PFSK-1 (cell line): ENCODE measurements around the gene LENEP.
A peak's percentile ranks its signal among the peaks of the same experiment; 100 is the strongest.

Experiments used
- FOXP2 ChIP-seq: optimal IDR thresholded peaks from 2 replicates; pipeline ENCODE3; 2011; ENCODE audit warnings: borderline replicate concordance, control low read depth, inconsistent platforms; ENCODE audit not compliant: insufficient read depth; ENCODE audit errors: extremely low read length, extremely low read depth
- POLR2AphosphoS5 ChIP-seq: IDR thresholded peaks from 2 replicates; pipeline ENCODE4 v1.6.1; 2012; ENCODE audit warnings: low read depth, mild to moderate bottlenecking, control low read depth, low read length, moderate library complexity
- SIN3A ChIP-seq: IDR thresholded peaks from 2 replicates; pipeline ENCODE4 v1.6.1; 2012; ENCODE audit warnings: mild to moderate bottlenecking, low read length, moderate library complexity, borderline replicate concordance; ENCODE audit not compliant: insufficient read depth
- TAF1 ChIP-seq: IDR thresholded peaks from 2 replicates; pipeline ENCODE4 v1.6.1; 2012; ENCODE audit warnings: low read length, control low read depth, borderline replicate concordance; ENCODE audit not compliant: insufficient read depth
- TF ChIP-seq, protein P1 (sequence below), 2 experiments: IDR thresholded peaks; 2 replicates each; pipeline versions ENCODE4 v1.6.1 to v1.8.0; 2011 to 2012; ENCODE audit warnings: low read depth in 2 of 2, low read length in 2 of 2, control low read depth in 1 of 2, inconsistent platforms in 1 of 2, mild to moderate bottlenecking in 1 of 2, moderate library complexity in 1 of 2; ENCODE audit not compliant: insufficient read depth in 1 of 2

Gene LENEP

GRCh38 chr1:154961207-154962155 is 31.9 kb upstream of the LENEP start, which contains the start of gene PYGO2:
PYGO2 (minus strand) TSS chr1:154961782; CDS start chr1:154961576, 206 bp downstream.
- peak; percentile 90; the same call in 1 of the 2 replicates for TF ChIP-seq POLR2AphosphoS5
- TF ChIP-seq TAF1 = peak; percentile 86
- TF ChIP-seq SIN3A = peak; percentile 18; the same call in 1 of the 2 replicates
- TF ChIP-seq, protein P1, sequence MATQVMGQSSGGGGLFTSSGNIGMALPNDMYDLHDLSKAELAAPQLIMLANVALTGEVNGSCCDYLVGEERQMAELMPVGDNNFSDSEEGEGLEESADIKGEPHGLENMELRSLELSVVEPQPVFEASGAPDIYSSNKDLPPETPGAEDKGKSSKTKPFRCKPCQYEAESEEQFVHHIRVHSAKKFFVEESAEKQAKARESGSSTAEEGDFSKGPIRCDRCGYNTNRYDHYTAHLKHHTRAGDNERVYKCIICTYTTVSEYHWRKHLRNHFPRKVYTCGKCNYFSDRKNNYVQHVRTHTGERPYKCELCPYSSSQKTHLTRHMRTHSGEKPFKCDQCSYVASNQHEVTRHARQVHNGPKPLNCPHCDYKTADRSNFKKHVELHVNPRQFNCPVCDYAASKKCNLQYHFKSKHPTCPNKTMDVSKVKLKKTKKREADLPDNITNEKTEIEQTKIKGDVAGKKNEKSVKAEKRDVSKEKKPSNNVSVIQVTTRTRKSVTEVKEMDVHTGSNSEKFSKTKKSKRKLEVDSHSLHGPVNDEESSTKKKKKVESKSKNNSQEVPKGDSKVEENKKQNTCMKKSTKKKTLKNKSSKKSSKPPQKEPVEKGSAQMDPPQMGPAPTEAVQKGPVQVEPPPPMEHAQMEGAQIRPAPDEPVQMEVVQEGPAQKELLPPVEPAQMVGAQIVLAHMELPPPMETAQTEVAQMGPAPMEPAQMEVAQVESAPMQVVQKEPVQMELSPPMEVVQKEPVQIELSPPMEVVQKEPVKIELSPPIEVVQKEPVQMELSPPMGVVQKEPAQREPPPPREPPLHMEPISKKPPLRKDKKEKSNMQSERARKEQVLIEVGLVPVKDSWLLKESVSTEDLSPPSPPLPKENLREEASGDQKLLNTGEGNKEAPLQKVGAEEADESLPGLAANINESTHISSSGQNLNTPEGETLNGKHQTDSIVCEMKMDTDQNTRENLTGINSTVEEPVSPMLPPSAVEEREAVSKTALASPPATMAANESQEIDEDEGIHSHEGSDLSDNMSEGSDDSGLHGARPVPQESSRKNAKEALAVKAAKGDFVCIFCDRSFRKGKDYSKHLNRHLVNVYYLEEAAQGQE (IDR thresholded peaks at IDR 0.05; ENCODE audit: insufficient read depth in 1 of 2, low read depth in 2 of 2, low read length in 2 of 2) = peak in 1 of 2 experiments; percentile 24; a peak in 1 of 4 replicates
- no peak for TF ChIP-seq FOXP2

DNA sequence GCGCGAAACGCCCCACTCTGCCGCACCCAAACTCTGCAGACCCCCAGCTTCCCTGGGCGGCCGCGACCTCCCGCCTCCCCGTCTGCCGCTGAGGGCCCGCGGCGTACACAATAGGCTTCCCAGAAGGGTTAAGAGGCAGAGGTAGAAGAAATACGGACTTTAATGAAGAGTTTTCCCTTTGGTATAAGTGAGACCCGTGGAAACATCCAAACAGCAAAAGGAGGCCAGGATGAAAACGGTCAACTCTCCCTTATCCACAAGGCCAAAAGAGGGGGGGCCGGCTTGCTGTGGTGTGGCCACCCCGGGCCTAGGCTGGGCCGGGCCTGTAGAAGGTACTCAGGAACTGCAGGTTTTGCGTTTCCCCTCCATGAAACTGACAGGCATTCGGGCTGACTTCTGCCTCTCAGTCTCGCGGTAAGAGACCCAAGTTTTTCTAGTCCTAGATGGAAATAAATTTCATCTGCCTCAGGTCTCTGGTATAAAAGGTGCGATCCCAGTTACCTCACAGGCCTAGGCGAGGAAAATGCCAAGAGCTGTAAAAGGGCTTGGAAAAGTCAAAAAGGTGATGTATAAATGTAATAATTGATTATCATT is 31.1 kb upstream of the LENEP start:
- TF ChIP-seq, protein P1 (IDR thresholded peaks at IDR 0.05; ENCODE audit: insufficient read depth in 1 of 2, low read depth in 2 of 2, low read length in 2 of 2) = no peak
- TF ChIP-seq TAF1 (no peak), POLR2AphosphoS5 (0 out of 2 replicates have a peak, but pooled peaks have one; percentile 6), FOXP2 (no peak), SIN3A (no peak)

GRCh38 chr1:154962795-154963330 is 30.5 kb upstream of the LENEP start:
- no peak for TF ChIP-seq POLR2AphosphoS5
- TF ChIP-seq TAF1 = no peak
- no peak for TF ChIP-seq FOXP2
- TF ChIP-seq, protein P1 (IDR thresholded peaks at IDR 0.05; ENCODE audit: insufficient read depth in 1 of 2, low read depth in 2 of 2, low read length in 2 of 2) = no peak

DNA sequence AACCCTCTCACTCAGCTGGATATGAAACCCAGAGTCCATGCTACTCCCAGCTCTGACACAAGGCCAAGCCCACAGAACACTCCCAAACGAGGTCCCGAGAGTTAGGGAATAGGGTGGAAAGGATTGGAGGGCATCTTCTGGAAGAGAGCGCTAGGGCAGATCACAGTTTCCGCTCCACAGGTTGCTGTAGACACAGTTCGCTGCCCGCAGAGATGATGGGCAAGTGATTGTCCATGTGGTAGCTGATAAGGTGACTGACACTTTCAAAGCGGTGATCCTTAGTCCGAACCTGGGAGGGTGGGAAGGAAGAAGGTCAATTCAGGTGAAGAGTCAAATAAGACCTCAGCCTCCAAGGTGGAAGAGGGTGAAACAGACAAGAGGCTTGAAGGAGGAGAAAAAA is 29.7 kb upstream of the LENEP start:
- TF ChIP-seq SIN3A = no peak
- TF ChIP-seq TAF1 = no peak
- TF ChIP-seq POLR2AphosphoS5 = no peak; the same call in 1 of the 2 replicates
- no peak for TF ChIP-seq FOXP2
- TF ChIP-seq, protein P1 (IDR thresholded peaks at IDR 0.05; ENCODE audit: insufficient read depth in 1 of 2, low read depth in 2 of 2, low read length in 2 of 2) = no peak
